Measurements from ENCODE around the gene RPL26.
A peak's percentile ranks its signal among the peaks of the same experiment; 100 is the strongest.
"Not testable (repeated sequence)": the region's sequence is repeated elsewhere in the genome, so short reads cannot be mapped to it uniquely, and the experiment has no call there.

Gene RPL26

DNA sequence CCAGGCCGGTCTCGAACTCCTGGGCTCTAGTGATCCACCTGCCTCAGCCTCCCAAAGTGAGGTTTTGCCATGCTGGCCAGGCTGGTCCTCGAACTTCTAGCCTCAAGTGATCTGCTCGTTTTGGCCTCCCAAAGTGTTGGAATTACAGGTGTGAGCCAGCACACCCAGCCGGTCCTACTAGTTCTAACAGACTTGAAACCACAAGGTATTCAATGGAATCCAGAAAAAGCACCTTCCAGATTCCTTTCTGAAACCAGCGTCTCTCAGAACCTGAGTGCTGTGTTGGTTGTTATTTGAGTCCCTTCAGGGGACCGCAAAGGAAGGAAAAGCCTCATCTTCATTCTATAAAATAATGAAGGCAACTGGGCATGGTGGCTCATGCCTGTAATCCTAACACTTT is 10.6 kb downstream of the RPL26 start:
- intact Hi-C loops (cut with DNase I): loop anchor here (10.0 kb wide), 1 partner anchor 248 kb away; the partner anchor contains the start of gene HES7
- DNase-seq: no peak

DNA sequence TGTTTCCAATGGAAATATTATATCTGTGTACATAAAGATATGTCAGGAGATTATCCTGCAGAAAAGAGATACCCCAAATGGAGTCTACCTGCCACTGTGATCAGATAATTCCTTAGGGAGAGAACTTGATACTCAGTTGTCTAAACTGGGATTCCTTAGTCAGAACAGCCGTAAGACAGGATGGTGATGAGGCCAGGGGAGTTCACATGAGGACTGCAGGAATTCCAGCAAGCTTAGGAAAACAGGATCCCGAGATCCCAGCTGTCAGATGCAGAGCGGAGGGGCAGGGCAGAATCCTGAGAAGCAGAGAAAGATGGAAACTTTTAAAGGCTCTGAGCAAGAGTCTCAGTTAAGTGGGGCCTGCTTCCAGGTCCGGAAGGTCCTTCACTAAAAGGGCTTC is 11.2 kb downstream of the RPL26 start:
- intact Hi-C loops (cut with DNase I): loop anchor here (10.0 kb wide), 1 partner anchor 247 kb away; the partner anchor contains the start of gene HES7
- DNase-seq: no peak

DNA sequence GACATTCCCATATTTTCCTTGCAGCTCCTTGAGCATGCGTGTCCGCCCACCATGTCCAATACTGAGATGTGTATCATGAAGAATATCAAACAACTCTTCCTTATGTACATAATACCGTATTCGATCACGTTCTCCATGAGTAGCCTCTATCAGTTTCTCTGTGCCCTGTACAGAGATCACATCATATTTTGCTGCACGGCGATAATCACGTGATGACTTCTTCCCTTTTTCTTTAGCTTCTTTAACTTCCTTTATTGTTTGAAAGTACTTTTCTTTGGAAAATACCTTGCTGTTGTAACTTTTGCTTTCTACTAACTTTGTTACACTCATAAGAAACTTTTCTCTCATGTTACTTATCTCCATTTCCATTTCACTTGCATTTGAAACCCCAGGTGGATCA is 13.0 kb downstream of the RPL26 start:
- intact Hi-C loops (cut with DNase I): loop anchor here (10.0 kb wide), 1 partner anchor 245 kb away; the partner anchor contains the start of gene HES7
- no peak for DNase-seq

DNA sequence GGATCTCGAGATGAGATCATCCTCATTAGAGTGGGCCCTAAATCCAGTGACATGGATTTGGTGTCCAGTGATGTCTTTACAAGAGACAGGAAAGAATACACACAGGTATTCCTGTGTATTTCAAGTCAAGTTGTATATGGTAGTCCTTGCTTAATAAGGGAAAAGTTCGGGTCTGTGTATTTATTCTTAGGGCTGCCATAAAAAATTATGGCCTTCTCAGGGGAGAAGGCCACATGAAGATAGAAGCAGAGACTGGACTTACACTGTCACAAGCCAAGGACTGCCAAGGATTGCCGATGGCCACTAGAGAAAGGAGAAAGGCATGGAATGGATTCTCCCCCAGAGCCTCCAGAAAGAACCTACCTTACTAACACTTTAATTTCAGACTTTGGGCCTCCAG is 14.8 kb downstream of the RPL26 start:
- no peak for DNase-seq
- intact Hi-C loops (cut with DNase I): no loop called here

DNA sequence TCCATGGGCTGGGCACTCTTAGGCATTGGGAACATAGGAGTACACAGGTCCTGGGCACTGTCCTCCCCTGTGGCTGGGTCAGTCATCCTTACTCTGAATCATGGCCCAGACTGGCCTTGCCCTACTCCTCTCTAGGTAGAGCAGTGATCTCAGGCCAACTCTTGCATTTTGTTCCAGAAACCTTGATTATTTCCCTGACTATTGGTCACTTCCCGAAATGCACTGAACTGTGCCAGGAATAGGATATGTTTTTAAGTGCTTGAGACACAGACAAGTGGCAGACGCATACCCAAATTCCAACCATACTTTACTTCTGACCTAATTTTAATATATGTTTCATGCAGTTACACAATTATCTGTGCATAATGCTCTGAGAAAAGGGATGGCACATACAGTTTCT is 16.8 kb downstream of the RPL26 start:
- intact Hi-C loops (cut with DNase I): no loop called here
- DNase-seq: no peak

DNA sequence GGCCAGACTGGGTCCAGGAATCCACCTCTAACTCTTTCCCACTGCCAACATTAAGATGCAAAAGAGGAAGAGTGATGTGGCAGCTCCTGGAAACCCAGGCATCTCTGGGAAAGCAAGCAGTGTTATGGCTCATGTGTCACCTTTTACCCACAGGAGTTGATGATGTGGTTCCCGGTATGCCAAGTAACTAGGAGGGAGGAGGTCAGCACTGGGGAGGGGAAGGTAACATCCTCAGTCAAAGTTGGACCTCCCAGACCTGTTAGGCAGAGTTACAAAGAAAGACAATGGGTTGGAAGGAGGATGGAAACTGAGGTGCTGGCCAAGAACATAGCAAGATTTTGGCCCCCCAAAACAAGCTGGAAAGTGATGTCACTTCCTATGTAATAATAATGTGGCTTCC is 17.9 kb downstream of the RPL26 start:
- no peak for DNase-seq
- intact Hi-C loops (cut with DNase I): no loop called here

DNA sequence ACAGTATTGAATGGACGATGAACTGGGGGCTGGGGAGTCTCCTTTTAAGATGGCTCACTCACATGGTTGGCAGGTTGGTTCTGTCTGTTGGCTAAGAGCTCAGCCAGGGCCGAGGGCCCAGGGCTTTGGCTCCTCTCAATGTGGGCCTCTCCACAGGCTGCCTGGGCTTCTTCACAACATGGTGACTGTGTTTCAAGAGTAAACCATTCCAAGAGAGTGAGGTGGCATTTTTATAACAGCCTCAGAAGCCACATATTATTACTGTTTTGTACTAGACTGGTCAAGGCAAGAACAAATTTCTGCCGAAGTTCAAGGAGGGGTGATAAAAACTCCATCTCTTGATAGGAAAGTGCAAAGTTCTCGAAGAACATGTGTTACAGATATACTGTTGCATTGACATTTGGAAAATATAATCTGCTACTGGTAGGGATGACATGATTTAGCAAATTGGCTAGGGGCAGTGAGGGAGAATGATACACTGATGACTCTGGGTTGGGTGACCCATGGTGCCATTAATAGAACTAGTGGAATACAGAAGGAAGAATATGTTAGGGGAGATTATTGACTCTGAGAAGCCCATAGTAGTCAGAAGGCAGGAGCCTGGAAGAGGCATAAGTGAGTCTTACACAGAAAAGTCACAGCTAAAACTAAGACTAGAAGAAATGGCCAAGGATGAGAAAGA is 20.2 kb downstream of the RPL26 start:
- DNase-seq: no peak
- intact Hi-C loops (cut with DNase I): no loop called here

DNA sequence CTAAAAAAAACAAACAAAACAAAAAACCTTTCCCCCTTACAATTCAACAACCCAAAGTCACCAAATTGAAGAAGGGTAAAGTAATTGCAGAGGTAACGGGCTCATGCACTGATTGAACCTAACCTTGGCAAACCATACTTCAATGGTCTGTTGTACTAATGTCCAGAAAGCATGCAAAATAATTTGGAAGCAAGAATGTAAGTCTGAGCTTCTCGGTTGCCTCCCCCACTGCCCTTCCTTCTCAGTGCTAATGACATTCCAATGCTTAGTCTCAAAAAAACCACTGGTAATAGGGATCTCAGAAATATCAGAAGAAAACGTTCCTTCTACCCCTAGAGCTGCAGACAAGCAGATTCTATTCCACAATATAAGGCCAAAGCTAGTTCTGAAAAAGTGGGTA is 22.2 kb downstream of the RPL26 start:
- DNase-seq: no peak
- intact Hi-C loops (cut with DNase I): no loop called here

DNA sequence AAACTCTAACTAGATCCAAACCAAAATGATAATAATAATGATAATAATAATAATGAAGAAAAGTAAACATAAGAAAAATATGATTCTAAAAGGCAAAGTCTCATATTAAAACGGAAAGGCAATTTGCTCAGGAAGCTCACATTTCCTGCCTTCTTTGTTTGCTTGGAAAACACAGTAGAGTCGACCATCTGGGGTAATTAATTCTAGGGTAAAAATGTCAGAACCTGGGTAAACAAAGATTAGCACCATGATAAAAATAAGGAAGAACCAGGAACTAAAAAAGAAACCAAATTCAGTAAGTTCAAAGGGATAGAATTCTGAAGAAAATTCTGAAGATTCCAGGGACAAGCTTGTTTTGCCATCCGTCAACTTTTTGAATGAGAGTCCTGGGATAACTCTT is 22.7 kb downstream of the RPL26 start:
- intact Hi-C loops (cut with DNase I): no loop called here
- DNase-seq: no peak

DNA sequence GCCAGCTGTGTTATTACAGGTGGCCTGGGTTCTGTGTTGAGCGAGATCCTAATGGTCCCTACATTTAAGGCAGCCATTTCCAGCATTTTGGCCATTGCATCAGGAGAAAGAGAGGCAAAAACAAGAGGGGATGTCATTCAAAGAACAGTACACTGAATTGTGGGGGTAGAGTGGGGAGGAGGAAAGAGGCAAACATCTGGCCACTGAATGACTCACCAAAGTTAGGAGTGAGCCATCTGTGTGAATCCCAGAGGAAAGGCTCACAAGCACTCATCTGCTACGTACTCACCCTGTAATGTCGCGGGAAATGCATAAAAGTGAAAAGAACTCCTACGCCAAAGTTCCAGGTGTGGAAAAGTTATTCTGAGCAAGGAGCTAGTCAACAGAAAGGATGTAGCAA is 23.2 kb downstream of the RPL26 start:
- intact Hi-C loops (cut with DNase I): no loop called here
- peak in 1 of 10 donors; percentile 17 for DNase-seq

DNA sequence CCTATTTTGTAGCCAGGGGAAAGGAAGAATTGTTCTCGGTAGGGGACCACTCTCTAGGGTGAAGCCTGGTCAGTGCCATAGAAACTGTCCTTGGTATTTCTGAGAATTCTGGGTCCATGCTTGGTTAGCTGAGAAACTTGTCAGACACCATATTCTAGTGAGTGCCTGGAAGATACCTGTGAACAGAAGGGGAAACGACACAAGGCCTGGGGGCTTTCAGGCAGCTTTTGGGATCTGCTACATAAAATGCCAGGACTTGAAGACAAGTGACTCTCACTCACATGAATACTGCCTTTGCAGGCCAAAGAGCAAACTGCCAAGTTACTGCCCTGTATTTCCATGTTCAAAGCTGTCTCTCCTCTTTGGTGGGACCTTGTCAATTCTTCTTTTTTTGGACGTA is 25.1 kb downstream of the RPL26 start:
- intact Hi-C loops (cut with DNase I): no loop called here
- no peak for DNase-seq

DNA sequence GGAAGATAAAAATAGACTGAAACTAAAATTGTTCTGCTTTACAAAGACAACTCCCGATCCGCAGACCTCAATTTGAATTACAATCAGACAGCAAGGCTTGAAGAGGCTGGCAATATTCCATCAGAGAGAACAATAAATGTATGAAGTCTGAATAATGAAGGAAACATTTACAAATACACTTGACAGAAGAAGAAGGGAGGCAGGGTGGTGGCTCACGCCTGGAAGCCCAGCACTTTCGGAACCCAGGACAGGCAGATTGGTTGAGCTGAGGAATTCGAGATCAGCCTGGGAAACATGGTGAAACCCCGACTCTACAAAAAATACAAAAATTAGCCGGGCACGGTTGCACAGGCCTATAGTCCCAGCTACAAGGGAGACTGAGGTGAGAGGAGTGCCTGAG is 28.8 kb downstream of the RPL26 start:
- intact Hi-C loops (cut with DNase I): no loop called here

DNA sequence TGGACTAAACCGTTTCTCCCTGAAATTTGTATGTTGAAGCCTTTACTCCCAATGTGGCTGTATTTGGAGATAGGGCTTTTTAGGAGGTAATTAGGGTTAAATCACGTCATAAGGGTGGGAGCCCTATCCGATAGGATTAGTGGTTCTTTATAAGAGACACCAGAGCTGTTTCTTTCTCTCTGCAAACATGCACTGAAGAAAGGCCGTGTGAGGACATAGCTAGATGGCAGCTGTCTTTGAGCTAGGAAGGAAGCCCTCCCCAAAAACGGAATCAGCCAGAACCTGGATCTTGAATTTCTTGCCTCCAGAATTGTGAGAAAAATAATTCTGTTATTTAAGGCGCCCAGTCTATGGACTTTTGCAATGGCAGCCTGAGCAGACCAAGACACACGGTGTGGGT is 29.3 kb downstream of the RPL26 start:
- DNase-seq: no peak
- intact Hi-C loops (cut with DNase I): no loop called here

More for the DNA sequence above, 28.8 kb downstream of the RPL26 start:
- no peak for DNase-seq

DNA sequence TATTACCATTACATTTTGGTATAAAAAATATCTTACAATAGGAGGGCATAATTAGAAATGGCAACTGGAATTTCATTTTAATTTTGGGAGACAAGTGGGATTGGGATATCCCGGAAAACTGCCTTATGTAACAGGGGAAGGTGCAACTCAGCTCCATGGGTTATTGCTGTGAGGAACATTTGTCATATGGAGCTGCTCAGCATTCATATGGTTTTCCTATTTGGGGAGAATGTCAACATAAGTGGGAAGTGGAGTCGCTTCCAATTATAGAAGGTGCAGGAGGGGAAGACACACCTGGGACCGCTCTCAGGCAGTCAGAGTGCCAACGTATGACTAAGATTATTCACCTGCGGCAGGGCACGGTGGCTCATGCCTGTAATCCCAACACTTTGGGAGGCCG is 32.7 kb downstream of the RPL26 start:
- intact Hi-C loops (cut with DNase I): no loop called here
- DNase-seq: no peak

DNA sequence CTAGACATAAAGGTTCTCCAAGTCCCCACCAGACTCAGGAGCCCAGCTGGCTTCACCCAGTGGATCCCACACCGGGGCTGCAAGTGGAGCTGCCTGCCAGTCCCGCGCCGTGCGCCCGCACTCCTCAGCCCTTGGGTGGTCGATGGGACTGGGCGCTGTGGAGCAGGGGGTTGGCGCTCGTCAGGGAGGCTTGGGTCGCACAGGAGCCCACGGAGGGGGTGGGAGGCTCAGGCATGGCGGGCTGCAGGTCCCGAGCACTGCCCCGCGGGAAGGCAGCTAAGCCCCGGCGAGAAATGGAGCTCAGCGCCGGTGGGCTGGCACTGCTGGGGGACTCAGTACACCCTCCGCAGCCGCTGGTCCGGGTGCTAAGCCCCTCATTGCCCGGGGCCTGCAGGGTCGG is 36.0 kb downstream of the RPL26 start:
- intact Hi-C loops (cut with DNase I); DNase-seq: not testable (repeated sequence)

DNA sequence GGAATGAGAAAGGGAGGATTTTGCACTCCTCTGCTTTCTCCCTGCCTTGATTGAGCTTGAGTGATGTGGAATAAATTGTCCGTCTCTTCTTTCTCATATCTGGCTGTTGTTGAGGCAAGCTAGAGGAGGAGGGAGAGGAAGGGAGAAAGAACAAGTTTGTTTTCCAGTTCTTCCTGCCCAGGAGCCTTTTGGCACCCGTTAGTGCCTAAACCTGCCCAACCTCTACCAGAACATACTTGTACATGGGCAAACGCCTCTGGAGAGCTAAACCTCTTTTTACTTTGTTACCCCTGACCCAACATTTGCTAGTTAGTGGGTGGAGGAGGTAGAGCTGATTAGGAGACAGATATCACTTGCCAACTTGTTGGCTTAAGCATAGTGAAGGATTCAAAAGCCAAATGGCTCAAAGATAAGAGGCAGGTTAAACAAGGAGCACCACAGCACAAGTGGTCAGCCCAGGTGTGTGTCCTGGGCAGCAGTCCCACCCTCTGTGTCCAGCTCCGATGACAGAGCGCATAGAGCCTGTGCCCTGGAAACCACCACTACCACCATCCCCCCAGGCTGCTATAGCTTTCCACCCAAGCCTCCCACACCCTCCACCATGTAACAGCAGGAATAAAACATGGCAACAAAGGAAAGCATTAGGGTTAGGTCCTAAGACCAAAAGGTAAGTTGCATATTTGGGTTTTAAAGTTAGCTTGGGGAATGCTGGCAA is 36.9 kb downstream of the RPL26 start:
- intact Hi-C loops (cut with DNase I): no loop called here
- no peak for DNase-seq

DNA sequence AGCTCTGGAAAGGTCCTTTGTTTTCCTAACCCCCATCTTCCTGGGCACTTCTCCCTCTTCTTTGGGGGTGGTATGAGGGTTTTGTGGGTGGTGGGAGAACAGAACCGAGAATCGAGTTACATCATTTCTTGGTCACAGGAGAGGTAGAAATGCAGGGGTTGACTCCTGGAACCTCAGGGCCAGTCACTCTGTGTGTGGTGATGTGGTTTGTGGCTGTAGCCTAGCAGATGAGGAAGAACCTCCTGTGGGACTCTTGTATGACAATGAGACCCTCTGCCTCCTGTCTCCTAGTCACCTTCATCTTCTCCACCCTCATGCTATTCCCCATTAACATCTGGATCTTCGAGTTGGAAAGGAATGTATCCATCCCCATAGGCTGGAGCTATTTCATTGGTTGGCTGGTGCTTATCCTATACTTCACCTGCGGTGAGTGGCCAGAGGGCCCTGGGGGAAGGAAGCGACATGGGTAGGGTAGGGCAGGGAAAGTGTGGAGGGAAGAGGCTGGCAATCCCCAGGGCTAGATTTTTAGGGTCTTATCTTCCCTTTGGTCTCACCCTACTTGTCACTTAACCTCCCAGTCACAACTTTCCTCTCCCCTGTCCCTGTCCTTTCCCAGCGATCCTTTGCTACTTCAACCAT is 37.8 kb downstream of the RPL26 start:
- intact Hi-C loops (cut with DNase I): no loop called here
- DNase-seq: no peak

DNA sequence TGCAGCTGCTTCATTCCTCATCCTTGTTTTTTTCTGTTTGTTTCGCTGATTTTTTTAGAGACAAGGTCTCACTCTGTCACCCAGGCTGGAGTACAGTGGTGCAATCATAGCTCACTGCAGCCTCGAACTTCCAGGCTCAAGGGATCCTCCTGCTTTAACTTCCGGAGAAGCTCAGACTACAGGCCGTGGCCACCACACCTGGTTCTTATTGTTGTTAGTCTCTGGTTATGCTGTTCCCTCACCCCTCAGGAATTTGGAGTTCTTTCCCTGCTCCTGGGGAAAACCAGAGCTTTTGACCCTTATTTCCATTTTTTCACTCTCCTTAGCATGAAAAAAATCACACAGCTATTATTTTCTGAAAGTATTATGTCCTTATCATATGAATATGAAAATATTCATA is 41.5 kb downstream of the RPL26 start:
- intact Hi-C loops (cut with DNase I): no loop called here
- no peak for DNase-seq

DNA sequence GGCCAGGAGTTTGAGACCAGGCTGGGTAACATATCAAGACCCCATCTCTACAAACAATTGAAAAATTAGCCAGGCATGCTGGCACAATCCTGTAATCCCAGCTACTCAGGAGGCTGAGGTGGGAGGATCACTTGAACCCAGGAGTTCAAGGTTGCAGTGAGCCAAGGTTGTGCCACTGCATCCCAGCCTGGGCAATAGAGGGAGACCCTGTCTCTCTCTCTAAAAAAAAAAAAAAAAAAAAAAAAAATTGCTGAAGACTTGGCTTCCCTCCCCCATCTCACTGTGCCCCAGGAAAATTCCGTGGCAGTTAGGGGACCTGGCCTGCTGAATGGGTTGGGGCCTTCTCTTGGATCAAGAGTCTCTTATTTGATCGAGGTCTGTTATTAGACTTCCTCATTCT is 43.5 kb downstream of the RPL26 start, which contains the start of gene ODF4:
ODF4 (plus strand) TSS at position 301 of the 400 bp plus-strand sequence. CDS start 212 bp downstream, outside the sequence.
- peak in 1 of 10 donors; percentile 13 for DNase-seq
- intact Hi-C loops (cut with DNase I): no loop called here

DNA sequence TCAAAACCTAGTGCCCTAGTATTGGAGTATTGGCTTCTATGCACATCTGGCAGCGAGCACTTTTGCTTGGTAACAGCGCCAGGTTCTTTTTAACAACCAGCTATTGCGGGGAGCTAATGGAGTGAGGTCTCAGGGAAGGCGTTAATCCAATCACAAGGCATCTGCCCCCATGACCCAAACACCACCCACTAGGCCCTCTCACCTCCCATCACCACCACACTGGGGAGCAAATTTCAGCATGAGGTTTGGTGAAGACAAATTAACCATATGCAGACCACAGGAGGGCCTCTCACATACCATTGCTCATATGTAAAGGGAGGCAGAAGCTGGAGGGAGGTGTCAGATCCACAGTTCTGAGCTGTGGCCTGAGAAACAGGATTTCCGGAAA is 44.2 kb downstream of the RPL26 start:
- intact Hi-C loops (cut with DNase I): no loop called here
- DNase-seq: peak in 1 of 10 donors; percentile 45
